Activated T-cell treated with anti-CD3 and anti-CD28 coated beads, Interleukin-2, amount 50 U/mL, for 1 hour (primary cell): ENCODE data around the gene OR10H5.
"Not testable (repeated sequence)": the region's sequence is repeated elsewhere in the genome, so short reads cannot be mapped to it uniquely, and the experiment has no call there.

Source experiments
- DNase-seq: peaks from one replicate; pipeline ENCODE4 v3.0.0-alpha.2; 2020

OR10H5 gene

DNA sequence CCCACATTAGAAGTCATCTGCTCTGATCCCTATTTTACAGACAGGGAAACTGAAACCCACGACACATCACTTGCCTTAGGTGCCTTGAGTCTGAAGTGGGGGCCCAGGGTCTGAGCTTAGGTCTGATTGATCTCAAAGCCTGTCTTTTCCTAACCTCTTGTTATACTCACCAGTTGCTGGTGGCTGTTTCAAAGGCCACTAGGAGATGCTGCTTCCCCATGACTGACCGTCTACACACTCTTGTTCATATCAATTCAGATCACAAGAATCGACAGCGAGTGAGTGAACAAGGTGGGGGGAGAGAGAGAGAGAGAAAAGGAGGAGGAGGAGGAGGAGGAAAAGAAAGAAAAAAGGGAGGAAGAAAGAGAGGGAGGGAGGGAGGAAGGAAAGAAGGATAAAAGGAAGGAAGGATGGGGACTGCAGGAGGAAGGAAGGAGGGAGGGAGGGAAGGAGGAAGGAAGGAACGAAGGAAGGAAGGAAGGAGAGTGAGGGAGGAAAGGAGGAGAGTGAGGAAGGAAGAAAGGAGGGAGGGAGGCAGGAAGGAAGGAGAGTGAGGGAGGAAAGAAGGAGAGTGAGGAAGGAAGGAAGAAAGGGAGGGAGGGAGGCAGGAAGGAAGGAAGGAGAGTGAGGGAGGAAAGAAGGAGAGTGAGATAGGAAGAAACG lies 24.7 kb downstream of the OR10H5 start:
- peak; percentile 29 for DNase-seq

DNA sequence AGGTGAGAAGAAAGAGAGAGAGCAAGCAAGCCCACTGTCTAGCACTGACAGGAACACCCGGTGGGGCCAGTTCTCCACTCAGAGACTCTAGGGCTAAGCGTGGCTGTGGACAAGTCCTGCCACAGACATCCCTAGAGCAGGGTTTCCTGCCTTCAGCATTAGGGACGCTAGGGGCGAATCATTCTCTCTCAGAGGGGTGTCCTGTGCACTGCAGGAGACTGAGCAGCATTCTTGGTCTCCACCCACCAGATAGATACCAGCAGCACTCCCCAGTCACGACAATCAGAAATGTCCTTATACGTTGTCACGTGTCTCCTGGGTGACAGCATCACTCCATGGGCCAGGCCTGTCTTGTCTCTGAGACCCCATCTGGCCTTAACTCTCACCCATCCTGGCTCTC lies 26.5 kb downstream of the OR10H5 start:
- no peak for DNase-seq

DNA sequence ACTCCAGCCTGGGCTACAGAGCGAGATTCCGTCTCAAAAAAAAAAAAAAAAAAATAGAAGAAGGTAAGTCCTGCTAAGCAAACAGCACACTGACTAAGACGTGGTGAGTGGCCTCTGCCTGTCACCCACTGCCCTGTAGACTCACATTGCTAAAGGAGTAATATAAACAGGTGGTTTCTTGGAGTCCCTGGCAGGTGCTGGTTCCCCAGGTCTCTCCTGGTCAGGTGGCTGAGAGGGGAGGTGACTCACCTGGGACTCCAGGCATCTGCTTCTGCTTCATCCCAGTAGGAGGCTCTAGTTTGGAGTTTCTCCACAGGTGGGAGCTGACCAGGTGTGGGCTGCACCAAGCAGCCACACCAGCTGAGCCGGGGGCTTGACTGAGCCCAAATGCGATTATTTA lies 27.8 kb downstream of the OR10H5 start, which contains the start of gene OR10H1:
TSS of gene OR10H1 (minus strand) at position 359 of the 400 bp plus-strand sequence. CDS start 7,627 bp downstream, outside the sequence.
- DNase-seq: no peak

DNA sequence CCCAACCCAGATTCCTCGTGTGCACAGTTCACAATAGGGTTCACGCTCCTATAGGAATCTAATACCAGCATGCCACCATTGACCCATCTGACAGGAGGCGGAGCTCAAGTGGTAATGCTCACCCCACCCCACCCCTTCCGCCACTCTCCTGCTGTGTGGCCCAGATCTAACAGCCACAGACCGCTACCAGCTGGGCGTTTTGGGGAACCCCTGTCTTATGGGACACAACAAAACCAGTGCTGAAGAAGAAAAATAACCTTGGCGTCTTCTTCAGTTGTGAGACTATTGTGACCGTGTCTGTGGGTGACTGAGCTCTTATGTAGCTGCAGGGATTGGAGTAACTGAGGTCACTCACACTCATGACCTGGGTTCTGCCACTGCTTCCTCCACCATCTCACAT lies 33.2 kb downstream of the OR10H5 start:
- no peak for DNase-seq

DNA sequence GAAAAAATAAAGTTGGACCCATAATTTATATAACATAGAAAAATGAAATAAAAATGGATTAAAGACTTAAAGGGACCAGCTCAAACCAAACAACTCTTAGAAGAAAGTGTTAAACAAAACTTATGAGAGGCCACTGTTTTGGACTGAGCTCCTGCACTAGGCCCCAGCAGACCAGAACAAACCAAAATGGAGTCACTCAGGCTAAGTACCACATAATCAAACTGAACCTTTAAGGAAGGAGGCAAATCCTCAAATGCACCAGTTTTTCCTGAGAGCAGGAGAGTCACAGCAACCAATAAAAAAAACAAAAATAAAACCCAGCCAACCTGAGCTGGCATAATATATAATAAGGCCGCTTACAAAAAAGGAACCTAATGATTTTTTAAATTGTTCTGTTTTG lies 38.3 kb downstream of the OR10H5 start:
- no peak for DNase-seq

DNA sequence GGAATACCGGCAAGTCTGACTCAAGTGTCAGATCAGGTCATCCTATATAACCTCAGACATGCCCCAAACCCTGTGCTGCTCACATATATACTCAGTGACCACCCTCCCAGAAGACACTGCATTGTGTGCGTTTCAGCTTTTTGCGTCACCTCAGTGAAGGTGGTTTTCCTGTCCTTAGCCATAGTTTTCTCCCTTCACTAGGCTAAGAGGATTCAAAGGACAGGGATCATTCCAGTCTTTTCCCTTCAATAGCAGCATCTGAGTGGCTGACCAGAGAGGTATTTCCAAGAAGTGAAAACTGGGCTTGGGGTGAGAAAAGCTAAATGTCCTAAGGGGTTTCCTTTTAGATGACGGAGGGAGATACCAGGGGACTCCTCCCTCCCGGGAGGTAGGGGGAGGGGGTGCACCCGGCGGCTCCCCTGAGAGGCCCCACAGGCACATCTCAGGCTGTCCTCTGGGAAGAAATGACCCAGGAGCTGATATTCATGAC lies 40.7 kb downstream of the OR10H5 start:
- DNase-seq: no peak

DNA sequence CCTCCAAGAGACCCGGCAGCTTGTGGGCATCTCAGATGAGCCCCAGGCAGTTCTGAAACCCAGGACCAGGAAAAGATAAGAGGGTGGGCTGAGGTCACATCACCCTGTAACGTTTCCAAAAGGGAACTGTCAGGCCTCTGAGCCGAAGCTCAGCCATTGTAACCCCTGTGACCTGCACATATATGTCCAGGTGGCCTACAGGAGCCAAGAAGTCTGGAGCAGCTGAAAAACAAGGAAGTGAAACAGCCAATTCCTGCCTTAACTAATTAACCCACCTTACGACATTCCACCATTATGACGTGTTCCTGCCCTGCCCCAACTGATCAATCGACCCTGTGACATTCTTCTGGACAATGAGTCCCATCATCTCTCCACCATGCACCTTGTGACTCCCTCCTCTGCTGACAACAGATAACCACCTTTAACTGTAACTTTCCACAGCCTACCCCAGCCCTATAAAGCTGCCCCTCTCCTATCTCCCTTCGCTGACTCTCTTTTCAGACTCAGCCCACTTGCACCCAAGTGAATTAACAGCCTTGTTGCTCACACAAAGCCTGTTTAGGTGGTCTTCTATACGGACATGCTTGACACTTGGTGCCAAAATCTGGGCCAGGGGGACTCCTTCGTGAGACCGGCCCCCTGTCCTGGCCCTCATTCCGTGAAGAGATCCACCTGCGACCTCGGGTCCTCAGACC lies 41.3 kb downstream of the OR10H5 start:
- not testable (repeated sequence) for DNase-seq

DNA sequence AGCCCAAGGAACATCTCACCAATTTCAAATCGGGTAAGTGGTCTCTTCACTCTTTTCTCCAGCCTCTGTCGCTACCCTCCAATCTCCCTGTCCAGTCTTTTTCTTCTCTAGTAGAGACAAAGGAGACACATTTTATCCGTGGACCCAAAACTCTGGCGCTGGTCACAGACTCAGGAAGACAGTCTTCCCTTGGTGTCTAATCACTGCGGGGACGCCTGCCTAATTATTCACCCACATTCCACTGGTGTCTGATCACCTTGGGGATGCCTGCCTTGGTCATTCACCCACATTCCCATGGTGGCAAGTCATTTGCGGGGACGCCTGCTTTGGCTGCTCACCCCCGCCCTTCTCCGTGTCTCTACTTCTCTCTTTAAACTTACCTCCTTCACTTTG lies 41.8 kb downstream of the OR10H5 start:
- DNase-seq: no peak

DNA sequence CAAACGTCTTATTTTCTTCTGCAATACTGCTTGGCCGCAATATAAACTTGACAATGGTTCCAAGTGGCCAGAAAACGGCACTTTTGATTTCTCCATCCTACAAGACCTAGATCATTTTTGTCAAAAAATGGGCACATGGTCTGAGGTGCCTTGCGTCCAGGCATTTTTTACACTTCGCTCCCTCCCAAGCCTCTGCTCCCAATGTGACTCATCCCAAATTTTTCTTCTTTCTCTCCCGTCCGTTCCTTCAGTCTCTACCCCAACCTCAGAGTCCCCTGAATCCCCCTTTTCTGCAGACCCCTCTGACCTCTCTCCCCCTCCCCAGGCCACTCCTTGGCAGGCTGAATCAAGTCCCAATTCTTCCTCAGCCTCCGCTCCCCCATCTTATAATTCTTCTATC lies 42.3 kb downstream of the OR10H5 start:
- DNase-seq: no peak

DNA sequence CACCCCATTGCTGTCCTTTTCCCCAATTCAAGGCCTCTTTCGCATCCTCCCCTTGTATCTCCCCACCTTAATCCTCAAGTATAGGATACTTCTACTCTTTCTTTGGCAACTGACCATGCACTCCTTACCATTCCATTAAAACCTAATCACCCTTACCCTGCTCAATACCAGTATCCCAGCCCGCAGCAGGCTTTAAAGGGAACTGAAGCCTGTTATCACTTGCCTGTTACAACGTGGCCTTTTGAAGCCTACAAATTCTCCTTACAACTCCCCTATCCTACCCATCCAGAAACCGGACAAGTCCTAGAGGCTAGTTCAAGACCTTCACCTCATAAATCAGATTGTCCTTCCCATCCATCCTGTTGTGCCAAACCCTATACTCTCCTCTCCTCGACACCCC lies 44.2 kb downstream of the OR10H5 start:
- DNase-seq: no peak

DNA sequence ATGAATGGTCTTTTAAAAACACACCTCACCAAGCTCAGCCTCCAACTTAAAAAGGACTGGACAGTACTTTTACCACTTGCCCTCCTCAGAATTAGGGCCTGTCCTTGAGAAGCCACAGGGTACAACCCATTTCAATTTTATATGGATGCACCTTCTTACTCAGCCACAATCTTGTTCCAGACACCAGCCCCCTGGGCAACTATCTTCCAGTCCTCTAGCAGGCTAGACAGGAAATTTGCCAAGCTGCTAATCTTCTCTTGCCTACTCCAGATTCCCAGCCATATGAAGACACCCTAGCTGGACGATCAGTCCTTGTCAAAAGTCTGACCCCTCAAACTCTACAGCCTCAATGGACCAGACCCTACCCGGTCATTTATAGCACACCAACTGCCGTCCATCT lies 46.8 kb downstream of the OR10H5 start:
- not testable (repeated sequence) for DNase-seq

DNA sequence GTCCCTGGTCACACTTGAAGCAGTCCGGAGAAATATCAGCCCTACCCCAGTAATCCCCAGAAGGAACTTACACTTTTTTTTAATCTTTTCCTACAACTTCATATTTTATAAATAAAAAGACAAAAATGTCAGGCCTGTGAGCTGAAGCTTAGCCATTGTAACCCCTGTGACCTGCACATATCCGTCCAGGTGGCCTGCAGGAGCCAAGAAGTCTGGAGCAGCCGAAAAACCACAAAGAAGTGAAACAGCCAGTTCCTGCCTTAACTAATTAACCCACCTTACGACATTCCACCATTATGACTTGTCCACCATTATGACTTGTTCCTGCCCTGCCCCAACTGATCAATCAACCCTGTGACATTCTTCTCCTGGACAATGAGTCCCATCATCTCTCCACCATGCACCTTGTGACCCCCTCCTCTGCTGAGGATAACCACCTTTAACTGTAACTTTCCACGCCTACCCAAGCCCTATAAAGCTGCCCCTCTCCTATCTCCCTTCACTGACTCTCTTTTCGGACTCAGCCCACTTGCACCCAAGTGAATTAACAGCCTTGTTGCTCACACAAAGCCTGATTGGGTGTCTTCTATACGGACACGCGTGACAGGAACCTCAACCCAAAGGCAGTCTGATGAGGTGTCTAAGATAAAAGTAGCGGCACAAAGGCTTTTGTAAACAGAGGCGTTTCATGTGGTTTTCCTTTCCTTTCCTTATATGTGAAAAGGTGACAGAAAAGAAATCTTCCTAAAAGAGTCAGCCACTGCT lies 48.3 kb downstream of the OR10H5 start:
- peak; percentile 52 for DNase-seq

DNA sequence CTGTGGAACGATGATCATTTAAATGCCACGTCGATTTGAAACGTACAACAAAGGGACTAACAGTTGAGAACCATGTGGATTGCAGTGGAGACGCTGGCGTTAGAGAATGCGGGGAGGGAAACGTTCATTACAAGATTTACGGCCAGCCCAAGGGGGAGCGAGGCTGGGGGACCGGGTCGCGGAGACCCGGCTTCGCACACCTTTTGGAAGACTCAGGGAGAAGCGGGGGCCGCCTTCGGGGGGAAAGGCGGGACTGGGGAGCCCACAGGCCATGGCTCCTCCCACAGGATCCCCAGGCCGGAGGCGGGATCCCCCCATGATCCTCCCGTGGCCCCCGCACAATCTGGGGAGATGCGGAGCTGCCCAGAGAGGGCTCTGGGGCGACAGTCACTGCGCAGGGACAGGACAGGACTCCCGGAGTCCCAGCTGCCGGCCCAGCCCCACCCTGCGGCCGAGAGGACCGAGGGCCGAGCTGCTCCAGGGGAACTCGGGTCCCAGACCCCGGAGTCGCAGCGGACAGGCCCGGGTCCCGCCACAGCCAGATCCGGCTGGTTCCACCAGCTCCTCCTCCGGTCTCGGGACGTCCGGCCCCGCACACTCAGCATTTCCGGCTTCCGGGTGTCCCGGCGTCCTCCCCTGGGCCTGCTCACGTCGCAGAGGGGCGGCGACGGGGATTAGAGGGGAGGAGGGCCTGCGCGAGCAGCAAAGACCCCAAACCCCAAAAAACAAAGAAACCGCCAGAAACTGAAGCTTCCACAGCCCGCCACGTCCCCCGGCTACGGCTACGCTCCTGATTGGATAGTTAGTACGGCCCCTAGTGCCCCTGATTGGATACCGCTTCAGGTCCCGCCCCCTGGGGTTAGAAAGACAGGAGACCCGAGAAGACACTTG lies 49.1 kb downstream of the OR10H5 start:
- DNase-seq: peak; percentile 92

DNA sequence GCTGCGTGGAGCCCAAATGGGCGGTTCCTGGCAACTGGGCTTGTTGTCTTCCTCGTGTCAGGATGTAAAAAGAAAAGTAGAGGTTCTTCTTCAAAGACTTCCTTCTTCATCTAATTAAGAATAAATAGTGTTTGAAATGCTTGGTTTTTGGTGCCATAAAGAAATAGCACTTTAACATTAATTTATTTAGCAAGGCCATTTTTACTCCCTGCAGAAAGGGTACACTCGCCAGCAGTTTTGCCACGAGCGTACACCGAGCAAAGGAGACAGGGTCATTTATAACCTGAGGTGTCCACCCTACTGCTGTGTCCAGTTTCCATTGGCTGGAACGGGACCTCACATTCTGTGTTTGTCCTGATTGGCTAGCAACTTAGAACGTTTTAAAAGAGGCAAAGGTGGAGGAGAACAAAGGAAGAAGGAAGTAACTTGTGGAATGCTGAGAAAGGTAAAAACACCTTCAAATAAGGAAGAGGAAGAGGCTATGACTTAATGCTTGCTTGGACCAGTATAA lies 49.8 kb downstream of the OR10H5 start:
- no peak for DNase-seq

DNA sequence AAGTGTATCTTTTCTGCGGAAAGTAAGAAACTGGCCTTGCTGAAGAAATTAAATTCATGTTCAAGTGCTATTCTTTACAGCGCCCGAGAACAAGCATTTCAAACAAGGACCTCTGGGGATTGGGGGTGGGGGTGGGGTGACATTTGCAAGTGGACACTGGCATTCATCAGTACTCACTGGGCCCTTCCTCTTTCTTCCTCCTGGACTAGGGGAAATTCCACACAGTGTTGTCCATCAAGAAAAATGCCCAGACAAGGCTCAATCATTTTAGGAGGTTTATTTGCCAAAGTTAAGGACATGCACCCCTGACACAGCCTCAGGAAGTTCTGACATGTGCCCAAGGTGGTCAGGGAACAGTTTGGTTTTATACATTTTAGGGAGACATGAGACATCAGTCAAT lies 50.9 kb downstream of the OR10H5 start:
- DNase-seq: no peak

DNA sequence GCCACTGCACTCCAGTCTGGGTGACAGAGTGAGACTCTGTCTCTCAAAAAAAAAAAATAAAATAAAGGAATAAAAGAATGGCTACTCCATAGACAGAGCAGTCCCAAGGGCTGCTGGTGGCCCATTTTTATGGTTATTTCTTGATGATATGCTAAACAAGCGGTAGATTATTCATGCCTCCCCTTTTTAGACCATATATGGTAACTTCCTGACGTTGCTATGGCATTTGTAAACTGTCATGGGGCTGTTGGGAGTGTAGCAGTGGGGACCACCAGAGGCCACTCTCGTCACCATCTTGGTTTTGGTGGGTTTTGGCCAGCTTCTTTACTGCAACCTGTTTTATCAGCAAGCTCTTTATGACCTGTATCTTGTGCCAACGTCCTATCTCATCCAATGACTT lies 52.4 kb downstream of the OR10H5 start:
- DNase-seq: not testable (repeated sequence)

DNA sequence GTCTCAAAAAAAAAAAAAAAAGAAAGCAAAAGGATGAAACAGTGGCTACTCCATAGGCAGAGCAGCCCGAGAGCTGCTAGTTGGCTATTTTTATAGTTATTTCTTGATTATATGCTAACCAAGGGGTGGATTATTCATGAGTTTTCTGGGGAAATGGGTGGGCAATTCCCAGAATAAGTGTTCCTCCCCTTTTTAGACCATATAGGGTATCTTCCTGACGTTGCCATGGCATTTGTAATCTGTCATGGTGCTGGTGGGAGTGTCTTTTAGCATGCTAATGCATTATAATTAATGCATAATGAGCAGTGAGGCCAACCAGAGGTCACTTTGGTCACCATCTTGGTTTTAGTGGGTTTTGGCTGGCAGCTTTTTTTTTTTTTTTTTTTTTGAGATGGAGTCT lies 53.4 kb downstream of the OR10H5 start:
- no peak for DNase-seq

DNA sequence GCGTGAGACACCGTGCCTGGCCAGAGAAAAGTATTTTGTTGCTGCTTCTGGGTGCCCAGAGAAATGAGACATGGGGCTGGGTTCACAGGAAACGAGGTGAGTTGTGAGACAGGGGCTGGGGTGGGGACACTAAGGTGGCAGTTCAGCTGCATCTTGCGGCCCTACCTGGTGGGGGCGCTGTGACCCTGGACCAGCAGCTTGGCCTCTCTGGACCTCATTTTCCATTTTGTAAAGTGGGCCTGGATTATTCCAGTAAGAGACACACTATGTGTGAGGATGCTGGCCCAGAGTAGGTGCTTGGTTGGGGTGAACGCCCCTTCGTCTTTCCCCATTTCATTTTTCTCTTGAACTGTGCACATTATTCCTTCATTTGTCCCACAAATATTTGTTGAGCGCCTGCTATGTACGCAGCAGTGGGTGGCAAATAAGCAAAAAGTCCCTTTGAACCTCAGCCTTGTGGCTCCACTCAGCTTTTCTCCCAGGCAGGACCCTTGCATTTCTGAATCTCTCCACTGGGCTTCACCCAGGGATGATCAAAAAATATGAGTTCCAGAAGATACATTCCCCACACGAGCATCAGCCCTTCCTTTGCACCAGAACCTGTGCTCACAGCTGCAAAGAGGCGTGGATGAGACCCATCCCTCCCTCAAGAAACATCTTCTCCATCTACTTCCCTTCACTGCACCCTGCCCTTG lies 54.6 kb downstream of the OR10H5 start:
- DNase-seq: no peak

DNA sequence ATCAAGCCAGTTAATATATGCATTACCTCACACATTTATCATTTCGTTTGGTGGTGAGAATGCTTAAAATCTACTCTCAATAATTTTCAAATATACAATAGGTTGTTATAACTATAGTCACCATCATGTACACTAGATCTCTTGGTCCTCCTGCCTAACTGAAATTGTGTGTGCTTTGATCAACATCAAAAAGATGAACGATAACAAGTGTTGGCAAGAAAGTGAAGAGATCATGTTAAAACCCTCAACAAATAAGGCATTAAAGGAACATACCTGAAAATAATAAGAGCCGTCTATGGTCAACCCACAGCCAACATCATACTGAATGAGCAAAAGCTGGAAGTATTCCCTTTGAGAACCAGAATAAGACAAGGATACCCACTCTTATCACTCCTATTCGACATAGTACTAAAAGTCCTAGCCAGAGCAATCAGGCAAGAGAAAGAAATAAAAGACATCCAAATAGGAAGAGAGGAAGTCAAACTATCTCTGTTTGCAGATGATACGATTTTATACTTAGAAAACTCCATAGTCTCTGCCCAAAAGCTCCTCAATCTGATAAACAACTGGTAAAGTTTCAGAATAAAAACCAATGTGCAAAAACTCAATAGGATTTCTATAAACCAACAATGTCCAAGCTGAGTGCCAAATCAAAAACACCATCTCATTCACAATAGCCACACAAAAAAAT lies 55.9 kb downstream of the OR10H5 start:
- DNase-seq: no peak

DNA sequence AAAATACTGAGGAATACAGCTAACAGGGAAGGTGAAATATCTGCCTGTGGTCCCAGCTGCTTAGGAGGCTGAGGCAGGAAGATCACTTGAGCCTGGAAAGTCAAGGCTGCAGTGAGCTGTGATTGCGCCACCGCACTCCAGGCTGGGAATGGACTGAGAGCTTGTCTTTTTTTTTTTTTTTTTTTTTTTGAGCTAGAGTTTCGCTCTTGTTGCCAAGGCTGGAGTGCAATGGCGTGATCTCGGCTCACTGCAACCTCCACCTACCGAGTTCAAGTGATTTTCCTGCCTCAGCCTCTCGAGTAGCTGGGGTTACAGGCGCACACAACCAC lies 56.4 kb downstream of the OR10H5 start:
- not testable (repeated sequence) for DNase-seq

DNA sequence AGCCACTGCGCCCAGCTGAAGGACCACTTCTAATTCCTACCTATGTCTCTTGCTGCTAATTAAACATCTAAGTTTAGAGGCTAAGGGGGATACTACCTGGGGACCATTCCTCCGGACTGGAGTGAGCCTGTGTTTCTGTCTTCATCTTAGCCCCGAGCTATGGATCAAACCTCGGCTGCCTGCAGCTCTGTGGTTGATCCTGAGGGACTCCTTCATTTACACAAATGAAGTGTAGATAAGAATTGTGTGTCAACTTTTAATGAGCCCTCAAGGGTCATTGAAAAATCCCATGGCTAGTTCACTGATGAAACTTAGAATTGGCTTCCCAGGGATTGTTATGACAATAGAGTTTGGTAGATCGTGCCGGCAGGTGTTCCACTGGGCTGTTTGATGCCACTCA lies 59.5 kb downstream of the OR10H5 start:
- no peak for DNase-seq
